K562 (cell line): Measurements from ENCODE around the gene WDCP. TPM values are rescaled to one million over a fixed set of nuclear protein-coding genes. Genes with fewer than 3 reads are reported as not detected.

Experiments
- ATAC-seq: fragments of 200-7000 bp; cut with Tn5 transposase; 3 replicates; pipeline ENCODE4 v1.9.1; 2020; ENCODE audit warnings: moderate library complexity
- BruUV-seq: library from RNA; stranded (reverse); fragments of 400-500 nt; replicated peaks from 2 replicates; lab custom pipeline; 2021; lab: Mats Ljungman, UMichigan
- CTCF ChIA-PET: fragments of 300-600 bp; formaldehyde crosslinking; extraction: SDS; loops from one replicate; lab custom pipeline; 2021; ENCODE audit warnings: low intra/inter-chr PET ratio; lab: Yijun Ruan, JAX
- POLR2A ChIA-PET: fragments of 300-600, 350-650 bp; sonication (Branson Sonifier 250); formaldehyde crosslinking; extraction: SDS; loops from one replicate; lab custom pipeline; 2021; ENCODE audit warnings: antibody characterized with exemption, inconsistent platforms; lab: Yijun Ruan, JAX
- DNase-seq, 4 experiments: peaks; one replicate each; pipeline versions ENCODE4 v3.0.0 to v3.0.0-alpha.2; 2011 to 2018; ENCODE audit warnings: low spot score in 3 of 4, mixed read lengths in 3 of 4; ENCODE audit errors: extremely low read depth in 1 of 4
- FAIRE-seq: peaks from 2 replicates; lab custom pipeline; 2011; peaks lifted over from hg19 to GRCh38; lab: Jason Lieb, UNC
- H2AFZ ChIP-seq: 2 replicates; pipeline ENCODE4 v1.6.0; 2011; ENCODE audit warnings: low read depth, low read length, control low read depth, inconsistent platforms
- H3K27ac ChIP-seq: fragments of 200-600 bp; 3 replicates; pipeline ENCODE4 v1.8.0; 2011; ENCODE audit warnings: low read depth, mild to moderate bottlenecking, control low read depth, inconsistent platforms, low read length, moderate library complexity, mixed read lengths; ENCODE audit errors: extremely low read depth
- H3K27me3 ChIP-seq, 2 experiments: fragments of 300-600 bp in 1 of 2; 2 replicates in 1 of 2; 3 replicates in 1 of 2; pipeline versions ENCODE4 v1.6.0 to v1.8.0; 2011; ENCODE audit warnings: inconsistent platforms in 2 of 2, low read length in 2 of 2, mild to moderate bottlenecking in 1 of 2, mixed read lengths in 1 of 2, moderate library complexity in 1 of 2; ENCODE audit not compliant: control insufficient read depth in 2 of 2, insufficient read depth in 2 of 2
- H3K36me3 ChIP-seq: fragments of 300-600 bp; 3 replicates; pipeline ENCODE4 v1.8.0; 2011; ENCODE audit warnings: mild to moderate bottlenecking, low read length, inconsistent platforms; ENCODE audit not compliant: control insufficient read depth, insufficient read depth
- H3K4me1 ChIP-seq, 2 experiments: fragments of 200-600 bp in 1 of 2; replicated peaks in 1 of 2; 2 replicates in 1 of 2; 3 replicates in 1 of 2; pipeline versions ENCODE4 v1.5.1 to v1.8.0; 2011; ENCODE audit warnings: inconsistent platforms in 2 of 2, low read length in 2 of 2, mild to moderate bottlenecking in 1 of 2, mixed read lengths in 1 of 2, moderate library complexity in 1 of 2; ENCODE audit not compliant: control insufficient read depth in 2 of 2, insufficient read depth in 2 of 2
- H3K4me2 ChIP-seq: 2 replicates; pipeline ENCODE4 v1.6.1; 2011; ENCODE audit warnings: low read length, control low read depth, inconsistent platforms, mixed read lengths; ENCODE audit not compliant: insufficient read depth
- H3K4me3 ChIP-seq: fragments of 200-600 bp; sonication (generic), shearing (Covaris generic); 2 replicates; pipeline ENCODE4 v1.5.1; 2016; ENCODE audit warnings: control low read depth, inconsistent platforms
- H3K79me2 ChIP-seq: fragments of 200-600 bp; 3 replicates; pipeline ENCODE4 v1.8.0; 2011; ENCODE audit warnings: low read length, inconsistent platforms; ENCODE audit not compliant: control insufficient read depth, insufficient read depth
- H3K9ac ChIP-seq, 2 experiments: 2 replicates each; pipeline versions ENCODE4 v1.6.0 to v1.6.1; 2011; ENCODE audit warnings: low read depth in 2 of 2, low read length in 2 of 2, control low read depth in 1 of 2, inconsistent platforms in 1 of 2, mild to moderate bottlenecking in 1 of 2, mixed read lengths in 1 of 2; ENCODE audit not compliant: insufficient read depth in 1 of 2
- H3K9me1 ChIP-seq: one replicate; pipeline ENCODE4 v1.6.0; 2011; ENCODE audit warnings: inconsistent platforms, mild to moderate bottlenecking, low read length, moderate library complexity; ENCODE audit not compliant: control insufficient read depth, insufficient read depth
- H3K9me3 ChIP-seq: replicated peaks from 2 replicates; pipeline ENCODE4 v1.5.1; 2011; ENCODE audit warnings: low read depth, low read length, inconsistent platforms; ENCODE audit not compliant: control insufficient read depth, insufficient read depth
- H4K20me1 ChIP-seq: replicated peaks from 2 replicates; pipeline ENCODE4 v1.6.1; 2011; ENCODE audit warnings: low read length, inconsistent platforms, mixed read lengths; ENCODE audit not compliant: control insufficient read depth, insufficient read depth
- CBFA2T2 ChIP-seq: fragments of 450-650 bp; conservative IDR thresholded peaks from 2 replicates; pipeline ENCODE4 v1.6.1; 2017; ENCODE audit warnings: mild to moderate bottlenecking
- CBFA2T3 ChIP-seq: fragments of 450-650 bp; IDR thresholded peaks from 2 replicates; pipeline ENCODE4 v1.6.1; 2017
- CBX1 ChIP-seq: sonication (generic); IDR thresholded peaks from 2 replicates; pipeline ENCODE4 v1.6.1; 2016; ENCODE audit warnings: antibody characterized with exemption, low read depth, mild to moderate bottlenecking
- TCF3 ChIP-seq: sonication (generic); formaldehyde crosslinking; IDR thresholded peaks from 2 replicates; pipeline ENCODE4 v1.4.0; 2020; ENCODE audit warnings: mild to moderate bottlenecking, missing genetic modification reagents
- TEAD4 ChIP-seq, 2 experiments: sonication (generic) in 1 of 2; formaldehyde crosslinking in 1 of 2; IDR thresholded peaks; 2 replicates each; pipeline versions ENCODE4 v1.6.1 to v1.8.0; 2012 to 2022; ENCODE audit warnings: borderline replicate concordance in 1 of 2, inconsistent platforms in 1 of 2, low read length in 1 of 2, mild to moderate bottlenecking in 1 of 2, missing genetic modification reagents in 1 of 2
- ZFX ChIP-seq: sonication (generic); formaldehyde crosslinking; IDR thresholded peaks from 2 replicates; pipeline ENCODE4 v1.8.0; 2022; ENCODE audit warnings: mild to moderate bottlenecking, missing genetic modification reagents, moderate library complexity
- WGBS: fragments of 100-300 bp; shearing (Covaris generic); methylation state at CpG from one replicate; pipeline ENCODE4 v1.1.6; 2016; ENCODE audit warnings: low coverage, mixed read lengths; ENCODE audit not compliant: insufficient coverage; ENCODE audit errors: missing lambda C conversion rate; 5-methylcytosine and 5-hydroxymethylcytosine counted together
- in situ Hi-C: fragments of 300-500 bp; cut with MboI; formaldehyde crosslinking; loops from 4 replicates; pipeline ENCODE4 v1.15.0; 2018; ENCODE audit warnings: inconsistent platforms, mixed read lengths
- intact Hi-C: fragments of 100-400 bp; cut with micrococcal nuclease; formaldehyde crosslinking; loops from 2 replicates; pipeline ENCODE4 v1.14.2; 2022
- polyA plus RNA-seq, 8 experiments: library from polyadenylated mRNA; depleted of rRNA in 4 of 8; stranded (reverse) in 5 of 8; unstranded in 3 of 8; fragments of >200 nt; fragmentation: Nextera tagmentation in 2 of 8; fragmentation: Illumina TruSeq in 1 of 8; extraction: Ambion mirVana in 2 of 8; extraction: Trizol in 1 of 8; gene quantifications; 2 replicates each; pipeline versions ENCODE4 v1.2.1 to v1.2.3, GENCODE V29; 2011 to 2014; ENCODE audit warnings: inconsistent platforms in 1 of 8, missing spikeins in 1 of 8
- total RNA-seq, 7 experiments: library from RNA; depleted of rRNA in 6 of 7; stranded (reverse); fragments of >200 nt in 6 of 7; fragmentation: Illumina TruSeq in 2 of 7; extraction: Trizol in 2 of 7; gene quantifications; 2 replicates each; pipeline versions ENCODE4 v1.2.1 to v1.2.3, GENCODE V29; 2011 to 2021; ENCODE audit warnings: low replicate concordance in 1 of 7

WDCP gene
- total and polyA plus RNA-seq, 9 of the 15 experiments (the other 6 are each of a cell fraction or from before 2014, with no cell fraction given) = 10.1 to 41.4 (median 21.8) TPM

DNA sequence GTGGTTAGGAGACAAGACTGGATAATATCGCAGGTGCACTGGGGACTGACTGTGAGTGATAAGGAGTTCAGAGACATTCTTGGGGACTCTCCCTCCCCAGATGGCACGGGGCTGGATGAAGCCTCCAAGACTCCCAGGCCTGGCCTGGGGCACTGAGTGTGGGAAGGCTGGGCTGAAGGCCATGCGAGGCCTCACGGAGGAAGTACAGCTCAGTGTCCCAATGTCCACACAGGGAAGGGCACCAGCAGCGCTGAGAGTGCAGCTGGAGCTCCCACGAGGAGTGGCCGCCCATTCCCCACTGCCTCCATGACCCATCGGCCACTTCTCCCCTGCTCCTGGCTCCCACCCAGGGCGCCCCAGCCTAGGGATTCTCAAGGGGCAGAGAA lies 30.8 kb downstream of the WDCP start:
- H3K4me2 ChIP-seq = 0 out of 2 replicates have a peak overlapping the region, but pooled peaks have one; percentile 4
- in situ Hi-C loops = no loop called here
- no TSS peak for BruUV-seq
- CTCF ChIA-PET = no interaction called here
- H3K36me3 ChIP-seq = peaks cover 22% of the 10 kb centered on the region
- FAIRE-seq = no peak
- H3K27me3 ChIP-seq = no peaks in the 10 kb centered on the region
- no peak overlapping the region for H3K4me3 ChIP-seq
- peaks cover 30 to 42% of the 10 kb centered on the region in 2 experiments for H3K4me1 ChIP-seq
- no peak overlapping the region for H2AFZ ChIP-seq
- WGBS = 48% methylated on average over 7 of the region's 9 CpGs
- H3K9ac ChIP-seq = peak overlapping the region in 1 of 2 experiments; percentile 82; a peak in 3 of 4 replicates
- peak; percentile 23 for ATAC-seq
- TF ChIP-seq ZFX (CRISPR knock-in tag) = 0 out of 2 replicates have a peak, but pooled peaks have one; percentile 16
- TF ChIP-seq CBX1 = no peak
- peak; percentile 61 for TF ChIP-seq CBFA2T2
- TF ChIP-seq TEAD4 (IDR thresholded peaks at IDR 0.05; ENCODE audit: low read length) = peak; percentile 77
- no peak for TF ChIP-seq TEAD4 (CRISPR knock-in tag; IDR thresholded peaks at IDR 0.05; ENCODE audit: borderline replicate concordance)
- peak; percentile 21; the same call in 1 of the 2 replicates for TF ChIP-seq TCF3 (CRISPR knock-in tag)
- peak; percentile 74 for TF ChIP-seq CBFA2T3
- TF ChIP-seq, all 486 proteins: peak for 5
- peaks cover under 1% of the 10 kb centered on the region for H4K20me1 ChIP-seq
- POLR2A ChIA-PET = interaction anchor here (0.7 kb wide), 1 partner anchor 20 kb away, joined by 4 read pairs; no protein-coding TSS in a partner anchor
- DNase-seq = peak in 1 of 4 experiments; percentile 28
- intact Hi-C loops = loop anchor here (10.0 kb wide), 1 partner anchor 192 kb away; no protein-coding TSS in a partner anchor
- H3K79me2 ChIP-seq = peaks cover 24% of the 10 kb centered on the region
- H3K27ac ChIP-seq = peak overlapping the region; percentile 27; the same call in 2 of the 3 replicates
- H3K9me3 ChIP-seq = no peaks in the 10 kb centered on the region
- no peaks in the 10 kb centered on the region for H3K9me1 ChIP-seq
